ENCODE measurements around the gene EIF4G3. TPM values are rescaled to one million over a fixed set of nuclear protein-coding genes. Genes with fewer than 3 reads are reported as not detected.

Gene EIF4G3
- total and polyA plus RNA-seq, 4 donors, result 16.5 to 59.8 (median 33.4) TPM

DNA sequence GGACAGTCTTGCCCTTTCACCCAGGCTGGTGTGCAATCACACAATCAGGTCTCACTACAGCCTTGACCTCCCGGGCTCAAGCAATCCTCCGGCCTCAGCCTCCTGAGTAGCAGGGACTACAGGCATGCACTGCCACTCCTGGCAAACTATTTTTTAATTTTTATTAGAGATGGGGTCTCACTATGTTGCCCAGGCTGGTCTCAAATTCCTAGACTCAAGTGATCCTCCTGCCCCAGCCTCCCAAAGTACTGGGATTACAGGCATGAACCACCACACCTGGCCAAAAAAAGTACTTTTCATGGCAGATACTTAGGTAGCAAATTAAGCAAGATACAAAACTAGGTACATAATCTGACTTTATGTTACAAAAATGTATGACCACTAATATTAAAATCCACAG lies 8.3 kb downstream of the EIF4G3 start:
- TF ChIP-seq, protein P1, sequence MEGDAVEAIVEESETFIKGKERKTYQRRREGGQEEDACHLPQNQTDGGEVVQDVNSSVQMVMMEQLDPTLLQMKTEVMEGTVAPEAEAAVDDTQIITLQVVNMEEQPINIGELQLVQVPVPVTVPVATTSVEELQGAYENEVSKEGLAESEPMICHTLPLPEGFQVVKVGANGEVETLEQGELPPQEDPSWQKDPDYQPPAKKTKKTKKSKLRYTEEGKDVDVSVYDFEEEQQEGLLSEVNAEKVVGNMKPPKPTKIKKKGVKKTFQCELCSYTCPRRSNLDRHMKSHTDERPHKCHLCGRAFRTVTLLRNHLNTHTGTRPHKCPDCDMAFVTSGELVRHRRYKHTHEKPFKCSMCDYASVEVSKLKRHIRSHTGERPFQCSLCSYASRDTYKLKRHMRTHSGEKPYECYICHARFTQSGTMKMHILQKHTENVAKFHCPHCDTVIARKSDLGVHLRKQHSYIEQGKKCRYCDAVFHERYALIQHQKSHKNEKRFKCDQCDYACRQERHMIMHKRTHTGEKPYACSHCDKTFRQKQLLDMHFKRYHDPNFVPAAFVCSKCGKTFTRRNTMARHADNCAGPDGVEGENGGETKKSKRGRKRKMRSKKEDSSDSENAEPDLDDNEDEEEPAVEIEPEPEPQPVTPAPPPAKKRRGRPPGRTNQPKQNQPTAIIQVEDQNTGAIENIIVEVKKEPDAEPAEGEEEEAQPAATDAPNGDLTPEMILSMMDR (IDR thresholded peaks at IDR 0.05; ENCODE audit: control extremely low read depth, extremely low read depth), result no peak
- peaks cover 0 to 10% (median 3%) of the 10 kb centered on the region in 4 donors for H3K36me3 ChIP-seq (ENCODE audit: control insufficient read depth in 4 of 4, insufficient read depth in 4 of 4, low read length in 4 of 4)
- H3K27me3 ChIP-seq (ENCODE audit: control insufficient read depth in 3 of 3, insufficient read depth in 3 of 3, low read length in 2 of 3), result no peaks in the 10 kb centered on the region
- no peak overlapping the region for H3K4me3 ChIP-seq
- 97 to 98% methylated on average over 2 of the region's 2 CpGs for WGBS, 2 donors
- H3K27ac ChIP-seq (ENCODE audit: low read depth in 1 of 2, low read length in 1 of 2), result no peak overlapping the region
- peaks cover 0 to 13% (median 6%) of the 10 kb centered on the region in 5 donors for H3K4me1 ChIP-seq (ENCODE audit: control insufficient read depth in 5 of 5, insufficient read depth in 5 of 5, low read length in 5 of 5)
- H3K9me3 ChIP-seq (ENCODE audit: control insufficient read depth in 4 of 4, insufficient read depth in 3 of 4, low read length in 3 of 4), result no peaks in the 10 kb centered on the region
- no peak overlapping the region for H3K9ac ChIP-seq (ENCODE audit: insufficient read depth in 1 of 2, low read length in 2 of 2)
- ATAC-seq (ENCODE audit: insufficient read depth, low FRiP score), result no peak
- DNase-seq, result no peak

DNA sequence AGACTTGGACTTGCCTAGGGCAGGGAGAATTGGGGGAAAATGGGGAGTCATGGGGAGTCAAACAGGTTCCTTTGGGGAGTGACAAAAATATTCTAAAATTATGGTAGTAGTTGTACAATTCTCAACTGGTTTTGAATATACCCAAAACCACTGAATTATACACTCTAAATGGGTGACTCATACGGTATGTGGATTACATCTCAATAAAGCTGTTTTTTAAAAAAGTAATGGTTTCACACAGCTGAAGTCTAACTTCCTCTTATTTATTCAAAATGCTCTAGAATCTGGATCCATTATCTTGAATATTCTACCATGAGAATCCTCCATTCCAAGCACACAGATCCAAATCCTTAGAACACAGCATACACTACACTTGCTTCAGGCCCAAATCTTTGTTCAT lies 11.1 kb downstream of the EIF4G3 start:
- Histone ChIP-seq H3K9me3 (ENCODE audit: control insufficient read depth in 4 of 4, insufficient read depth in 3 of 4, low read length in 3 of 4) (no peaks in the 10 kb centered on the region), H3K4me3 (no peak overlapping the region), H3K9ac (ENCODE audit: insufficient read depth in 1 of 2, low read length in 2 of 2) (no peak overlapping the region), H3K27me3 (ENCODE audit: control insufficient read depth in 3 of 3, insufficient read depth in 3 of 3, low read length in 2 of 3) (no peaks in the 10 kb centered on the region), H3K36me3 (ENCODE audit: control insufficient read depth in 4 of 4, insufficient read depth in 4 of 4, low read length in 4 of 4) (peaks cover 0 to 10% (median 4%) of the 10 kb centered on the region in 4 donors), H3K27ac (ENCODE audit: low read depth in 1 of 2, low read length in 1 of 2) (no peak overlapping the region), H3K4me1 (ENCODE audit: control insufficient read depth in 5 of 5, insufficient read depth in 5 of 5, low read length in 5 of 5) (peaks cover 0 to 6% (median 0%) of the 10 kb centered on the region in 5 donors)
- TF ChIP-seq, protein P1 (IDR thresholded peaks at IDR 0.05; ENCODE audit: control extremely low read depth, extremely low read depth), result no peak
- DNase-seq (no peak), ATAC-seq (ENCODE audit: insufficient read depth, low FRiP score) (no peak)
- 56 to 67% methylated on average over 1 of the region's 1 CpG for WGBS, 2 donors

GRCh38 chr1:21165076-21165475 lies 11.6 kb downstream of the EIF4G3 start:
- no peak overlapping the region for H3K27ac ChIP-seq (ENCODE audit: low read depth in 1 of 2, low read length in 1 of 2)
- H3K4me3 ChIP-seq, result no peak overlapping the region
- peaks cover 0 to 6% (median 0%) of the 10 kb centered on the region in 5 donors for H3K4me1 ChIP-seq (ENCODE audit: control insufficient read depth in 5 of 5, insufficient read depth in 5 of 5, low read length in 5 of 5)
- peak in 2 of 3 donors; percentile 41 to 76 for DNase-seq
- 78 to 83% methylated on average over 2 of the region's 2 CpGs for WGBS, 2 donors
- H3K27me3 ChIP-seq (ENCODE audit: control insufficient read depth in 3 of 3, insufficient read depth in 3 of 3, low read length in 2 of 3), result no peaks in the 10 kb centered on the region
- ATAC-seq (ENCODE audit: insufficient read depth, low FRiP score), result no peak
- TF ChIP-seq, protein P1 (IDR thresholded peaks at IDR 0.05; ENCODE audit: control extremely low read depth, extremely low read depth), result no peak
- no peaks in the 10 kb centered on the region for H3K9me3 ChIP-seq (ENCODE audit: control insufficient read depth in 4 of 4, insufficient read depth in 3 of 4, low read length in 3 of 4)
- no peak overlapping the region for H3K9ac ChIP-seq (ENCODE audit: insufficient read depth in 1 of 2, low read length in 2 of 2)
- H3K36me3 ChIP-seq (ENCODE audit: control insufficient read depth in 4 of 4, insufficient read depth in 4 of 4, low read length in 4 of 4), result peaks cover 0 to 7% (median 4%) of the 10 kb centered on the region in 4 donors

- no peak for DNase-seq
- H3K27me3 ChIP-seq (ENCODE audit: control insufficient read depth in 3 of 3, insufficient read depth in 3 of 3, low read length in 2 of 3), result no peaks in the 10 kb centered on the region
- ATAC-seq (ENCODE audit: insufficient read depth, low FRiP score), result no peak
- peaks cover 0 to 6% (median 0%) of the 10 kb centered on the region in 5 donors for H3K4me1 ChIP-seq (ENCODE audit: control insufficient read depth in 5 of 5, insufficient read depth in 5 of 5, low read length in 5 of 5)
- H3K9ac ChIP-seq (ENCODE audit: insufficient read depth in 1 of 2, low read length in 2 of 2), result no peak overlapping the region
- TF ChIP-seq, protein P1 (IDR thresholded peaks at IDR 0.05; ENCODE audit: control extremely low read depth, extremely low read depth), result no peak
- peaks cover 0 to 7% (median 4%) of the 10 kb centered on the region in 4 donors for H3K36me3 ChIP-seq (ENCODE audit: control insufficient read depth in 4 of 4, insufficient read depth in 4 of 4, low read length in 4 of 4)
- no peak overlapping the region for H3K4me3 ChIP-seq
- no peaks in the 10 kb centered on the region for H3K9me3 ChIP-seq (ENCODE audit: control insufficient read depth in 4 of 4, insufficient read depth in 3 of 4, low read length in 3 of 4)
- WGBS, 2 donors, result 82 to 94% methylated on average over 8 of the region's 8 CpGs
- no peak overlapping the region for H3K27ac ChIP-seq (ENCODE audit: low read depth in 1 of 2, low read length in 1 of 2)
Measured at GRCh38 chr1:21164266-21164665, 12.4 kb downstream of the EIF4G3 start.
